GM18505 (cell line): ENCODE data around the gene GPR87.

Experiments
- ATAC-seq: cut with Tn5 transposase; IDR thresholded peaks from one replicate; pipeline ENCODE4 v1.9.1; 2021; ENCODE audit not compliant: unreplicated experiment
- POLR2A ChIP-seq: IDR thresholded peaks from 4 replicates; pipeline ENCODE4 v1.6.1; 2011; ENCODE audit warnings: borderline replicate concordance; ENCODE audit not compliant: insufficient read depth, insufficient read length; ENCODE audit errors: extremely low read depth

GPR87 gene

GRCh38 chr3:151307583-151308488 lies 8.8 kb downstream of the GPR87 start:
- no peak for TF ChIP-seq POLR2A
- ATAC-seq: no peak

GRCh38 chr3:151307131-151307530 lies 9.5 kb downstream of the GPR87 start:
- ATAC-seq: no peak
- TF ChIP-seq POLR2A: no peak

- no peak for ATAC-seq
- no peak for TF ChIP-seq POLR2A
Observed at GRCh38 chr3:151306168-151306810, 10.3 kb downstream of the GPR87 start.

- no peak for ATAC-seq
- TF ChIP-seq POLR2A: no peak
Observed at GRCh38 chr3:151305775-151306151, 10.9 kb downstream of the GPR87 start.

- TF ChIP-seq POLR2A: no peak
- no peak for ATAC-seq
Observed at GRCh38 chr3:151305060-151305774, 11.4 kb downstream of the GPR87 start.

GRCh38 chr3:151303751-151304150 lies 12.9 kb downstream of the GPR87 start:
- TF ChIP-seq POLR2A: no peak
- no peak for ATAC-seq

- TF ChIP-seq POLR2A: no peak
- ATAC-seq: no peak
Observed at GRCh38 chr3:151301787-151302186, 14.8 kb downstream of the GPR87 start.

- TF ChIP-seq POLR2A: no peak
Observed at GRCh38 chr3:151300539-151300938, 16.1 kb downstream of the GPR87 start.

GRCh38 chr3:151299006-151299405 lies 17.6 kb downstream of the GPR87 start:
- no peak for TF ChIP-seq POLR2A
- ATAC-seq: no peak

More at GRCh38 chr3:151300539-151300938, 16.1 kb downstream of the GPR87 start:
- no peak for ATAC-seq

- no peak for TF ChIP-seq POLR2A
- ATAC-seq: no peak
Observed at GRCh38 chr3:151297429-151297828, 19.2 kb downstream of the GPR87 start.

GRCh38 chr3:151296226-151296625 lies 20.4 kb downstream of the GPR87 start:
- TF ChIP-seq POLR2A: no peak
- ATAC-seq: no peak

- ATAC-seq: no peak
Observed at GRCh38 chr3:151293127-151293526, 23.5 kb downstream of the GPR87 start.

GRCh38 chr3:151290673-151291072 lies 25.9 kb downstream of the GPR87 start:
- TF ChIP-seq POLR2A: no peak
- ATAC-seq: no peak

More at GRCh38 chr3:151293127-151293526, 23.5 kb downstream of the GPR87 start:
- TF ChIP-seq POLR2A: no peak

GRCh38 chr3:151289445-151289844 lies 27.2 kb downstream of the GPR87 start:
- no peak for TF ChIP-seq POLR2A
- ATAC-seq: no peak

GRCh38 chr3:151285940-151286339 lies 30.7 kb downstream of the GPR87 start:
- no peak for ATAC-seq
- TF ChIP-seq POLR2A: no peak
